ENCODE data around the gene THRA.
A peak's percentile ranks its signal among the peaks of the same experiment; 100 is the strongest.

Gene THRA

DNA sequence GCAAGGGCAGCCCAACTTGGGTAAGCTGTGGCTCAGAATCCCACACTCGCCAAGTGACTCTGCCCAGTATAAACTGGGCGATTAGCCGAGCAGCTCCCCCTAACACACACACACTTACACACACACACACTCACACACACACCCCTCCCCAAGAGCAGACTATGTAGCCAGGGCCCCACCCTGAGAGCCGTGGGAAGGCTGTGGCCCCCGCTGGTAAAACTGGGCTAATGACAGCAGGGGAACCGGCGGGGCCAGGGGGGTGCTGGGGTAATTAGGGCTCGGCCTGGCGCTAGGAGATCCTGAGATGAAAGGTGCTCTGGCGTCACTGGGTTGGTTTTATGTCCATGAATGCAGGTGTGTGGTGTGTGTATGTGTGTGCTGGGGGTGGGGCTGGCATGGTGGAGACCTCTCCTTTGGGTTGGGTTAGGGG, 1.1 kb upstream of the THRA start:
- no peak overlapping the region for H3K4me3 ChIP-seq
- peak overlapping the region in 4 of 21 experiments; percentile 8 to 72 (median 40) for H3K27ac ChIP-seq

DNA sequence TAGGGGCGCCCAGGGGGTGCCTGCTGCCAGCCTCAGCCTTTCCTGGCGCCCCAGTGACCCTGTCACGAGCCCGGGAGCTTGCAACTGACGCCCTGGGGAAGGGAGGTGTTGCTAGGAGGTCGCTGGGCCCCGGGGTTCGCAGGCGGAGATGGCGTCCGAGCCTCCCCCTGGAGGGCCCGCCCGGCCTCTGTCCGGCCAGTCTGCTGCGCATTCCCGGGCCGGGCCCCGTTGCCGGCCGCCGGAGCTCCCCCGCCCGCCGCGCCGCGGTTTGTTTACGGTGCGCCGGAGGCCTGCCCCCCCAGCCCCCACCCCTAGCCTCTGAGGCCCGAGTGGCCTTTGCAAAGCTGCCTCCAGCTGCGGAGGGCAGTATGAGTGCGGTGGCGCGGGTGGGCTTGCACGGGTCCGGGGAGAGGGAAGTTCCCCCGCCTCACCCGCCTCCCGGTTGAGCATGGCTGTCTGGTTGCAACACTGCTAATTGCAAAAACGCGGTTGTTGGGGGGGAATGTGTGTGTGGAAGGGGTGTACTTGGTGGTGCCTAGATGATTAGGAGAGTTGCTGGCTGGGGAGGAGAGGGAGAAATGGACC, 514 bp downstream of the THRA start:
- H3K4me3 ChIP-seq = peak overlapping the region; percentile 64 to 100 (median 95)
- peak overlapping the region; percentile 38 to 98 (median 90) for H3K27ac ChIP-seq

DNA sequence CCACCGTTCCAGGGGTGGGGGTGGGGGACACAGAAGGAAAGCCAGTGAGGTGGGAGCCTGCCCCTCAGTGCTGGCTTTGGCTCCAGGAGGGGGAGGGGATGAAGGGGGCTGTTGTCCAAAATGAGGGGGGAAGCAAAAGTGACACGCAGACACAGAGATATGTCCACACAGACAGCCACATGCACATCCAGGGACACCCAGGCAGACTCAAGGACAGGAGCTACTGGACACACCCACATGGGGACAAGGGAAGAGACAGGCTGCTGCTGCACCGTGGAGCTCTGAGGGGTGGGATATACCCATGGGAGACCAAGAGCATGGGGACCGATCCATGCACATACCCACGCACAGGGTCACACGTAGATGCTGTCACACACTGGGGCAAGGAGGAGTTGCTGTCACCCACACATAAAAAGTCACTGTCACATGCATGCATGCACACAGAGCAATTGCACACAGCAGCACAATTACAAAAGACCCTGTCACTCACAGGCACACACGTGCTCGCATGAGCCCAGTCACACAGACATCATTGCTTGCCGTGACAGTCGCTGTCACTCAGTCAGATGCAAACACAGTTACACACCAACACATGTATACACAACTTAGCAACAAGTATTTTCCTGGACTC, 1.3 kb downstream of the THRA start:
- H3K27ac ChIP-seq = peak overlapping the region in 18 of 21 experiments; percentile 60 to 98 (median 91)
- peak overlapping the region; percentile 64 to 100 (median 95) for H3K4me3 ChIP-seq

DNA sequence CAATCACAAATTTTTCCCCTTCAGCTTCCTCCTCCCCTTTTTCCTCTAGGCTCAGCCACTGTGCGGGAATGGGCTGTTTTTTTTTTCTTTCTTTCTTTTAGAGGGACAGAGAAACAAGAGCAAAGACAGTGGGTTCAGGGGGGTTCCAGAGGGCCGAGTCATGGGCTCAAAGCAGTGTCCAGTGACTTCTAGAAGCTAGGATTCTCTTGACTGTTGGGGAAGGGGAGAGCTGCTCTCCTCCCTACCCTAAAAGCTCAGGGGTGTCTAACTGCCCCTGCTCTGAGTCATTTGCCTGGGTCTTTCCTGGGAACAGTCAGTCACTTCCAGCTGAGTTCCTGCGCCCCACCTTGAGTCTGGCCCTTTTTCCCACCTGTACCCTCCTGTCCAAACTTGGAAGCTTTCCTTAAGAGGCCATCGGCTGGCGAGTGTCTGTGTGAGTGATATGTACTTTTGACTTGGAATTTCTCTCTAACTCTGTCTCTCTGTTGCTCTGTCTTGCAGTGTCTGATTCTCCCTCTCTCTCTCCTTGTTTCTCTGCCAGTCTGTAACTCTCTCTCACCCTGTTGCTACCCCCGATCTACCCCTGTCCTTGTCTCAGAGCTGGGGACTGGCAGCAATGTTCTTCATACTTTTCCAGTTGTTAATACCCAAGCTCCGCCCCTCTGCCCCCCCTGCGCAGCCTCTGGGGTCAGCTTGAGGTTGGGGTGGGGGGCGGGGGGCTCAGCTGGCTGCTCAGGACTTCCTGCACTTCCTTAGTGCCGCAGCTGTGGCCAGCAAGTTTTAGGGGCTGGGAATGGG, 2.4 kb downstream of the THRA start:
- Histone ChIP-seq H3K4me3 (peak overlapping the region in 3 of 7 experiments; percentile 6 to 99 (median 89)), H3K27ac (peak overlapping the region in 16 of 21 experiments; percentile 4 to 98 (median 60))

DNA sequence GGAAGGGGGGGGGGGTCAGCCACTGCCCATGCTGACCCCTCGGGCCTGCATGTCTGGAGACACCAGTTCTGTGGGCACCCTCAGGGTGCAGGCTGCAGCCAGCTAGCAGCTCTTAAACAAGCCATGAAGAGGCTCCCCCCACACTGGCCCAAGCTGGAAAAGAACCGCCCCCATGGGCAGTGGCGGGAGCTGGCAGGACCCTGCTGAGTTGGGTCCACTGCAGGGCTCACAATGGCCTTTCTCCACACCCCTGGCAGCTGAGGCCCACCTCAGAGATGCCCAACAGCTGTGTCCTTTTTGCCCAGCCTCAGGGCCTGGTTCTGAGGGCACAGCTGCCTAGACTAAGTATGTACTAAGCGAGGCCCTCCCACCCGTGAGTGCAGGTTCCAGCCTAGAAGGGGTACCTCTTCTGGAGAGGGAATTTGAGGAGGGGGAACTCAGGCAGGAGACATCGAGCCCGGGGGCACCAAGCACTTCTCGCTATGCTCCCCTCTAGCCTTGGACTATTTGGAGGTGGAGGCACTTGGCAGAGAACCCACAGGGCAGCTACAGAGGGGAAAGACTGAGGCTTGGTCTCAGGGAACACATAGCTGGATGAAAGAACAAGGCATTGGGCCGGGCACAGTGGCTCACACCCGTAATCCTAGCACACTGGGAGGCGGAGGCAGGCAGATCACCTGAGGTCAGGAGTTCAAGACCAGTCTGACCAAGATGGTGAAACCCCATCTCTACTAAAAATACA, 3.2 kb downstream of the THRA start:
- H3K27ac ChIP-seq = peak overlapping the region in 14 of 21 experiments; percentile 4 to 98 (median 60)
- H3K4me3 ChIP-seq = no peak overlapping the region

DNA sequence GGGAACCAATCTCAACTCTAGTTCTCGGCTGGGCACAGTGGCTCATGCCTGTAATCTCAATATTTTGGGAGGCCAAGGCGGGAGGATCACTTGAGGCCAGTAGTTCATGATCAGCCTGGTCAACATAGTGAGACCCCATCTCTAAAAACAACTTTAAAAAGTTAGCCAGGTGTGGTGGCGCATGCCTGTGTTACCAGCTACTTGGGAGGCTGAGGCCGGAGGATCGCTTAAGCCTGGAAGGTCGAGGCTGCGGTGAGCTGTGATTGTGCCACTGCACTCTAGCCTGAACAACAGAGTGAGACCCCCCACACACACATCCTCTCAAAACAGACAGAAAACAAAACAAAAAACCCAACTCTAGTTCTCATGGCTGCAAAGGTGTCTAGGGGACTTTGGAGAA, 4.9 kb downstream of the THRA start:
- peak overlapping the region in 16 of 21 experiments; percentile 63 to 93 (median 81) for H3K27ac ChIP-seq
- no peak overlapping the region for H3K4me3 ChIP-seq

DNA sequence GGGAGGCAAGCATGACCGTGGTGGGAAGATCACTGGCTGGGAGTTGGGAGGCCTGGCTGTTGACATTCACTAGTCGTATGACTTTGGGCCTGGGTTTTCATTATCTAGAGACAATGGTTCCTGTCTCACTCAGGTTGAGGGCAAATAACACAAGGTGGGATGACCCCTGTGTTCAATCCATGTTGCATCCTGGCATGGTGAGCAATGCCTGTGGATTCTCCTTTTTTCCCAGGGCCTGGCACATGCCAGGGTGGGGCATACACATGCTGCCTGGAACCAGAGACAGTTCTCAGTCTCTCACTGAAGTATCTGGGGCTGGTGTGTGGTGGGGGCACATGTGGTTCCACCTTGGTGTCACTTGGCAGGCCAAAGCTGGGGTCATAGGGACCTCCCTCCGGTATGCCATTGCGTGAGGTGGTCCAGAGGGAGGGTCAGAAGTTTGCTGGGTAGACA, 5.4 kb downstream of the THRA start:
- peak overlapping the region in 4 of 7 experiments; percentile 9 to 26 (median 13) for H3K4me3 ChIP-seq
- H3K27ac ChIP-seq = peak overlapping the region in 19 of 21 experiments; percentile 48 to 93 (median 79)

DNA sequence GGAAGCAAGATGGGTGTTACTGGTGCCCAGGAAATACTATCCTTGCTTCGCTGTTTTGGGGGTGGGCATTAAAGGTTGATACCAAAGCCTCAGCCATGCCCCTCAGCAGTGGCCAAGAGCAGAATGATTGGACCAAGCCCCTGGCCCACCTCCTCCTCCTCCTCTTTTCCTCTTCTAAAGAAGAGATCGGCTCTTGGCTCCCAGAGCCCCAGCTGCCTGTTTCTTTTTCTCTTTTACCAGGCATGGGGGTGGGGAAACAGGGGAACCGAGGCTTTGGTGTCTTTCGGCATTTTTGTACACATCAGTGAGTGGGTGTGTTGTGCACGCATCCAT, 5.8 kb downstream of the THRA start:
- Histone ChIP-seq H3K4me3 (peak overlapping the region in 4 of 7 experiments; percentile 9 to 26 (median 13)), H3K27ac (peak overlapping the region in 19 of 21 experiments; percentile 48 to 93 (median 79))

DNA sequence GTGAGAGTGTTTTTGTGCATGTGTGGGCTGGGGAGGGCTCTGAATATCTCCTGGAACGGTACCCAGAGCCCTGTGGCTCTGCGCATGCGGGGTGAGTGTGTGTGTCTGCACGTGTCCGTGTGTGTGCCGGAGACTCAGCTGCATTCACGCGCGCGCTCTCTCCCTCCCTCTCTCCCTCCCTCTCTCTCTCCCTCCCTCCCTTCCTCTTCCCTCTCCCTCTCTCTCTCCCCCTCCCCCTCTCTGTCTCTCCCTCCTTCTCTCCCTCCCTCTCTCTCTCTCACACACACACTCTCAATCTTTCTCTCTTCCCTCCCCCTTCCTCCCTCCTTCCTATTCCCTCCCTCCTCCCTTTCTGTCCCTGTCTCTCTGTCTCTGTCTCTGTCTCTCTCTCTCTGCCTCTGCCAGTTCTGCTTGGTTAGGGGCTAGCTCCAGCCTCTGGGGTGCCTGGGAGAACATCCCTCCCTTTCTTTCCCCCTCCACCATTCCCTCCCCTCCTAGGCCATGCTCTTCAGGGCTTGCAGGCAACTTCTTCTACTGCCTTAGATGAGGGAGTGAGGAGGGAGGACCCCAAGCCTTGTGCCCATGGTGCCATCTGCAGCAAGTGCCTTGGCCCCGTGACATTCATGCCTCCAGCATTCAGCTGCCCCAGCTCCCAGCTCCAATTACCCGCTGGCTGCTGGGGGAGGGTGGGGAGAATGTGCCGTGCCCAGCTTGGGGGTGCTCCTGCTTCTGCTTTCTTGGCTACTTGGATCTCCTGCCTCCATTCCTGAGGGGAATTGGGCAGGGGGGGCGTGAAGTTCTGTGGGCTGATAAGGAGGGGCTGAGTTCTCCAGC, 6.4 kb downstream of the THRA start:
- Histone ChIP-seq H3K27ac (peak overlapping the region in 20 of 21 experiments; percentile 16 to 93 (median 79)), H3K4me3 (peak overlapping the region in 5 of 7 experiments; percentile 9 to 26 (median 13))

DNA sequence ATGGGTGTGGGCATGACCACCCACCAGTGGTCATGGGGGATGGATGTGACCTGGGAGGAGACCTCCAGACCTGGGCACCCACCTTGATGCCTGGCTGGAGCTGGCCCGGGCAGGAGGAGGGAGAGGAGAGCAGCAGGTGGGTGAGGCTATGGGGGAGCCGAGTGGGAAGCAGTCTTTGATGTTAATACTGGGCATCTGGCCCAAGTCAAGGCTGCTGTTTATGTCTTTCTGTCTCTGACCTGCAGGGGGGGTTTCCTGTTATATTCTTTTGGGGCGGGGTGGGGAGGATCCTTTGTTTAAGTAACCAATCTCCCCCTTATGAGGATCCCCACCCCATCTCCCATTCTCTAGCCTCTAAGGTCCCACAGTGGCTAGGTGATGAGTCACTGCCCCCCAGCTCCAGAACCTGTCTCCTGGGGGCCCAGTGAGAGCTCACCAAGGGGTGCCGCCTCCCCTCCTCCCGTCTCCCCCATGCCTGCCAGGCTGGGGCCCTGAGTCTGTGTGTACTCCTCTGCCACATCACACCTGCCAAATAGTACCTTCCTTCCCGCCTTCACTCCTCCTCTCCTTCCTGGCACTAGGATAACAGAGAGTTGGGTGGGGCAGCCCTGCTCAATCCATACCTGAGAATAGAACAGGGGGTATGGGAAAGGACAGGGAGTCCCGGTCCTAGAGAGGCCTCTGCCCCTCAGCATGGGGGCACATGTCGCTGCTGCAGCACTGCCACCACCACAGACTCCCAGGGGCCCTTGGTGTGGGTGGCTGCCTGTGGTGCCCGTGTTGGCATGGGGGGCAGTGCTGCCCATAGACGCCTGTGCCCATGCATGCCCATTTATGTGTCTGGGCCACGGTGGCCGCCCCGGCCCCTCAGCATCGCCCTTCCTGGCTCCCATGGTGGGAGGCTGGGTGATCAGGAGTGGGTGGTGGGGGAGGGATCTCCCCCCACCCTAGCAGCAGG, 7.3 kb downstream of the THRA start:
- Histone ChIP-seq H3K4me3 (peak overlapping the region in 1 of 7 experiments; percentile 13), H3K27ac (peak overlapping the region in 19 of 21 experiments; percentile 16 to 93 (median 79))

DNA sequence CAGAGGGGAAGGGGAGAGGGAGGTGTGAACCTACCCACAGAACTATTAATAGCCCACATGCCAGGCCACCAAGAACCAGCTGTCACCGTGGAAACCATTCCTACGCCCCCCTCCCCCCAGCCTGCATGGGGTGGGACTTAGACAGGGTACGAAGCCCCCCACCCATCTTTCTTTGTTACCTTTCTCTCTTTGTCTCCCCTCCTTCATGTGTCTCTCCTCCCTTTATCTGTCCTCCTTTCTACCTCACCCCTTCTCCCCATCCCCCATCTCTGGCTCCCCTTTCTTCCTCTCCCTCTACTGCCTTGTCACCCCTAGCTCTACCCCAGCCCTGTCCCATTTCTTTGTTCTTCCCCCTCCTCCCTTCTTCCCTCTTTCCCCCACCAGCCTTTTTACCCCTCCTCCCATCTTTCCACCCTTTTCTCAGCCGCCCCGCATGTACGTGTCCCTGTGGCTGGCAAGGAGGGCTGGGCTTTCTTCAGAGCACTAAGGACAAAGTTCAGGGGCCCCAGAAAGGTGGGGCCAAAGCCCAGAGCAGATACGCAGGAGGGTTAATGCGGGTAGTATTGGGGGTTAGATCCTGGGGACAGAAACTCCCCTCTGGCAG, 8.0 kb downstream of the THRA start:
- peak overlapping the region in 18 of 21 experiments; percentile 4 to 93 (median 79) for H3K27ac ChIP-seq
- no peak overlapping the region for H3K4me3 ChIP-seq

DNA sequence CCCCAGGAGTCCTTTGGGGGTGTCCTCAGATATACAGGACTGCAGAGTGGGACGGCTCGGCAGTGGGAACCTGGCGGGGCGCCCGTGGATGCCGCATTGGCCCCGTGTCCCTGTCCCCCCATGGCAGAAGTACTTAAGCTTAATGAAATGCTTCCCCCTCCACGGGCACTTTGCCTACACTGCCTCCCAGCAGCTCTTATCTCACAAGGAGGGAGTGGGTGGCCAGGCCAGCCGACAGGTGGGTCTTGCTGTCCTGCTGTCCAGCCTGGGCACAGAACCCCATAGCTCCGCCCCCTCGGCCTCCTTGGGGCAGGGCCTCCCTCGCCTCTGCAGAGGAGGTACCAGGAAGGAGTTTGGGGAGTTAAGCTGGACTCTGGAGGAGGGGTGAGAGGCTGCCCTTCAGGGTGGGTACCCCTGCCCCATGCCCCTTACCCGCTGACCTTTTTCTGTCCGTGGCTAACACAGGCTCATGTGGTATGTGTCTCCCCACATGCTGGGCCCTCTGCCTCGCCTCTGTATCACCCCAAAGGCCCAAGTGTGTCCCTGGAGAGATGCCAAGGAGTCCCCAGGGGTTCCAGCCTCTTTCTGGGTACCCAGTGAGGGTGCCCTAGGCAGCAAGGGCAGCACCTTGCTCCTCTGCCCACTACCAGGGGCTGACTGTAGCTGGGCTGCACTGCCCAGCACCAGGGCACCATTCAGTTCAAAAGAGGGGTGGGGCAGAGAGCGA, 8.7 kb downstream of the THRA start:
- H3K4me3 ChIP-seq = peak overlapping the region in 1 of 7 experiments; percentile 1
- peak overlapping the region in 17 of 21 experiments; percentile 4 to 93 (median 79) for H3K27ac ChIP-seq

DNA sequence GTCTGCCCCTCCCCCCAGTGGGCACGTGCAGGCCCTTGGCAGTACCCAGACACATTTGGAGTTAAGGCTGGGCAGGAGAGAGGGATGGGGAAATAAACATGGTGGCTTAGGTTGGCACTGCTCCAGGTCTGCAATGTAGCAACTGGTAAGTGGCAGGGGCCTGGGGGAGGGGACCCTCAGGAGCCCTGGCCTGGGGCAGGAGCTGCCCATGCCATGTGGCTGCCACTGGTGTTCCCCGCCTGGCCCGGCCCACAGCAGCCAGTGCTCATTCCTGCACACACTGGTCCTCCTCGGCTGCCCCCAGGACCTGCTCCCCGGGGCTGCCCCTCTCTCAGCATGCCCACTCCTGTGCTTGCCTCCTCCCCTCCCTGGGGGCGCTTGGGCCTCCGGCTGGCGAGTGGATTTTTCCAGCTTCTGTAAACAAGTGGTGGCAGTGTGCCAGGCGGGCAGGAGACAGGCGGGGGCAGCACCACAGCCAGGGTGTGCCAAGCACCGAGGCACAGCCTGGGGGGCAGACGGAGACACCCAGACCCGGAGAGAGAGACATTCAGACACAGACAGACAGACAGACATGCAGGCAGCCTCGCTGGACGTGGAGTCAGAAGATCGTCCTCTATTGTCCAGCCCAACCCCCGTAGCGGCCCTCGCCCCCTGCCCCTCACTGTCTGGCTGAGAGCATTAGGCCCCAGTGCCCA, 9.4 kb downstream of the THRA start:
- H3K27ac ChIP-seq = peak overlapping the region in 18 of 21 experiments; percentile 2 to 93 (median 79)
- H3K4me3 ChIP-seq = peak overlapping the region in 1 of 7 experiments; percentile 1

DNA sequence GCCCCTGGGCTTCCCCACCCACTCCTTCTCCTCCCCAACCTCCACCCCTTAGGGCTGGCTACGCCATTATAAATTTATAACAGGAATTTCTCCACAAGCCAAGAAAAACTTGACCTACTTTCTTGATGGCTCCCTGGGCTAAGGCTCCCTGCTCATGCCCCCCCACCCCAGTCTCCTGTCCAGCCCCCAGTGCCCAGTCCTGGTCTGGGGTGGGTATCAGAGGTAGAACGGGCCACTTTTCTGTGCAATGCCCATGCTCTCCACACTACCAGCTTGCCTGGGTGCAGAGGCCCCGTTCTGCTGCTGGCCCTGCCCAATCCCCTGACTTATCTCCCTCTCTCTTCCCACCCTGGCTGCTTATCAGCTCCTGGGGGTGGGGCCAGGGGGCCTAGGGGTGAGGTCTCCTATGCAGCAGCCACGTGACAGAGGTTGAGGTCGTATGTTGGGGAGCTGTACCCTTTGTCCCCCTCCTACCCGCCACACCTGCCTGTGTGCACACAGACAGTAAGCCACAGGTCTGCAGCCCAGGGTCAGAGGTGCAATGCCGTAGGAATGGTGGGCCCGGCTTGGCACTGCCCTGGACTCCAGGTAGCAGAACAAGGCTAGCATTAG, 10.1 kb downstream of the THRA start:
- H3K4me3 ChIP-seq = no peak overlapping the region

DNA sequence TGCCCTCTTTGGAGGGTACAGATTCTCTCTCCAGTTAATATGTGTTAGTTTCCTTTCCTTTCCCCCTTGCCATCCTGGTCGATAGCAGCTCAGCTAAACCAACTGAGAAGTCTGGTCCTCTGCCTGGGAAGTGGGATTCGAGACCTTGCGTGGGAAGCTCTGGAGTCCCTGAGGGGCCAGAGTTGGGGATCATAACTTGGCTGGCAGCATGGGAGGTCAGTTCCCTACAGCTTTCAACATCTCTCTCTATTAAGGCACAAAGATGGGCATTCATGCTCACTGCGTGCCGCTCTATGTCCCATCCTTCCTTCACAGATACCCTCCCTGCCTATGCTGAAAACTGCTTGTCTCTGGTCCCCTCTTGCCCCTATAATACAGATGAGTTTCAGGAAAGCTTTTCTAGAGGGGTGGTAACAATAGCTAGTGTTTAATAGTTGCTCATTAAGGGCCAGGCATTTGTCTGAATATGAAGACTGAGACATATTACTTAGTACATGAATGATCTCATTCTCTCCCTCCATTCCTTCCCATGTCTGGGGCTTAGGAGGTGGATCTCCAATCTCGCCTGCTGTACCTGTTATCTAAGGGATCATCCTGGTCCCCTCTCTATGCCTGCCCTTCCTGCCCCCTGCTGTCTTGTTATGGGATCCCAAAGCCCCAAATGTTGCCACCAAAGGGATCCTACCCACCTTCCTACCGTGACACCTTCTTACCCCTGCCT, 10.8 kb downstream of the THRA start:
- H3K27ac ChIP-seq = peak overlapping the region in 12 of 21 experiments; percentile 16 to 93 (median 76)
- H3K4me3 ChIP-seq = no peak overlapping the region

More for the DNA sequence above, 10.1 kb downstream of the THRA start:
- peak overlapping the region in 17 of 21 experiments; percentile 2 to 93 (median 79) for H3K27ac ChIP-seq
